AG04449 (cell line): ENCODE results near the gene HIVEP3.

ENCODE experiments used
- CTCF ChIA-PET: fragments of 350-600 bp; formaldehyde crosslinking; extraction: SDS; loops from one replicate; lab custom pipeline; 2021; ENCODE audit warnings: antibody characterized with exemption; lab: Yijun Ruan, JAX
- POLR2A ChIA-PET: fragments of 400-600, 350-600 bp; formaldehyde crosslinking; extraction: SDS; loops from one replicate; lab custom pipeline; 2020; ENCODE audit warnings: antibody characterized with exemption, inconsistent platforms; lab: Yijun Ruan, JAX
- DNase-seq: peaks from one replicate; pipeline ENCODE4 v3.0.0-alpha.2; 2010; ENCODE audit warnings: low read depth, low spot score
- H3K4me3 ChIP-seq: 2 replicates; pipeline ENCODE4 v1.5.1; 2011; ENCODE audit warnings: low read depth, mild to moderate bottlenecking, control low read depth, low read length
- CTCF ChIP-seq: IDR thresholded peaks from one replicate; pipeline ENCODE4 v1.5.1; 2011; ENCODE audit warnings: mild to moderate bottlenecking, moderate library complexity, low read length, control low read depth, inconsistent platforms; ENCODE audit not compliant: insufficient read depth; ENCODE audit errors: missing control alignments

Gene HIVEP3

DNA sequence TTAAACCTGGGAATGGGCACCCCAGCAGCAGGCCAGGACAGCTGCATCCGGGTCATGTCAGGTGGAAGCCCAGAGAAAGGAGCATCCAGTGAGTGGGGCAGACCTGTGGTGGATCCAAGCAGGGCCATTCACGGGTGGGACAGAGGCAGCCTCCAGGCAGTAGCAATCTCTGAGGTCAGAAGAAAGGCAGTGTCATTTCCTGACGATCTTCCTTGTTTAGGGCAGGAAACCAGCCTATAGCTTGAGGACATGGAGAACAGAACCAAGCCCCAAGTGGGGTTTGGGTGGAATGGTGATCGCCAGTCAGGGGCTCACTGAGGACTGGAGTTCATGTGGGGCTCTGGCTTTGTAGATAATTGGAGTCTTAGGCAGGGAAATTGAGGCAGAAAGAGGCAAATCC is 209.4 kb downstream of the HIVEP3 start:
- no peak for DNase-seq
- no peak for TF ChIP-seq CTCF
- ChIA-PET POLR2A (interaction anchor here (0.6 kb wide), 1 partner anchor 38 kb away, joined by 3 read pairs; no protein-coding TSS in a partner anchor), CTCF (interaction anchor here (1.5 kb wide), 1 partner anchor 18 kb away, joined by 3 read pairs; no protein-coding TSS in a partner anchor)
- no peak overlapping the region for H3K4me3 ChIP-seq

GRCh38 chr1:41708332-41708731 is 210.4 kb downstream of the HIVEP3 start:
- TF ChIP-seq CTCF: no peak
- no peak overlapping the region for H3K4me3 ChIP-seq
- ChIA-PET CTCF (interaction anchor here (0.9 to 1.0 kb wide), 2 partner anchors 10 to 11 kb away, joined by 3 read pairs; no protein-coding TSS in a partner anchor), POLR2A (no interaction called here)
- no peak for DNase-seq

DNA sequence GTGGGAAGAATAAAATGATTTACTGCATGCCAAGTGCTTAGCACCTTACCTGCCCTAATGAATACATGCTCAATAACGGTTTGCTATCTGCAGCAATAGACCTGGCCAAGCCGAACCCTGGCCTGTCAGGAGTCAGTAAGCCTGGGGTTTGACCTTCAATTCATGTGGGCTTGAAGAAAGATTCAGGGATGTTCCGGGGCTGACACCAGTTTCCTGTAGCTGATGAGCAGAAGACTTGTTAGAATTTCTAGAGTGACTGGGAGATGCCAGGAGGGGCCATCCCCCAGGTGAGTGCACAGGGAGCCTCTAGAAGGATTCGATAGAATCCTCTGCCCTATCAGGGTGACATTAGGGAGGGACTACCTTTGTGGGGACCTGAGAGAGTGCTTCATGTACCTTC is 210.9 kb downstream of the HIVEP3 start:
- ChIA-PET POLR2A (no interaction called here), CTCF (no interaction called here)
- no peak overlapping the region for H3K4me3 ChIP-seq
- TF ChIP-seq CTCF: no peak
- no peak for DNase-seq

GRCh38 chr1:41705798-41706197 is 212.9 kb downstream of the HIVEP3 start:
- DNase-seq: no peak
- no peak for TF ChIP-seq CTCF
- CTCF ChIA-PET: interaction anchor here (0.8 kb wide), 1 partner anchor 11 kb away, joined by 3 read pairs; no protein-coding TSS in a partner anchor
- no peak overlapping the region for H3K4me3 ChIP-seq
- POLR2A ChIA-PET: no interaction called here

DNA sequence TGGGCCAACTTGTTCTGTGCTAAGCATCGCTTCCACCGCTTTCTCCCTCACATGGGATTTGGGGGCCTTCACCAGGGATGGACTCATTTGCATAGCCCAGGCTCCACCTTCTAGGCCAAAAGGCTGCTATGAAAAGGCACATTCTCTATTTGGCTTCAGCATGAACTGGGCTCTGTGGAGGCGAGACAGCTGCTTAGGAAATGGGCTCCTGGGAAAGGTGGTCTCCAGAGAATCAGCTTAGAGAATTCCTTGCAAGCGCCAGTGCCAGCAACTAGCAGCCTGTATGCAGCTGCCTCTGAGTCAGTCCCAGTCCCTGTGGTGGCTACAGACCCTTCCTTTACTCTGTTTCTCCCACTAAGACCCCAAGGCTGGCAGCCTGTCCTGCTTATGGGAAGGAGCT is 214.5 kb downstream of the HIVEP3 start:
- no peak for TF ChIP-seq CTCF
- H3K4me3 ChIP-seq: no peak overlapping the region
- DNase-seq: no peak
- POLR2A ChIA-PET: no interaction called here
- CTCF ChIA-PET: interaction anchor here (0.7 kb wide), 1 partner anchor 12 kb away, joined by 3 read pairs; no protein-coding TSS in a partner anchor

- H3K4me3 ChIP-seq: no peak overlapping the region
- no peak for TF ChIP-seq CTCF
- DNase-seq: no peak
- POLR2A ChIA-PET: no interaction called here
- CTCF ChIA-PET: no interaction called here
Measured at GRCh38 chr1:41702771-41703170, 216.0 kb downstream of the HIVEP3 start.
